ENCODE data around the gene ZSCAN2. TPM values are rescaled to one million over a fixed set of nuclear protein-coding genes. Genes with fewer than 3 reads are reported as not detected.
A peak's percentile ranks its signal among the peaks of the same experiment; 100 is the strongest.
"Not testable (repeated sequence)": the region's sequence is repeated elsewhere in the genome, so short reads cannot be mapped to it uniquely, and the experiment has no call there.

ZSCAN2 gene
- 1 to 10 TPM; 5.4 to 8.2 TPM for total RNA-seq
- long read RNA-seq, partial matches to known transcripts: 0 of 2 reads
- long read RNA-seq, other reads (novel, unspliced or antisense): 2 of 2 reads

GRCh38 chr15:84600687-84601554 lies at the start of gene ZSCAN2:
Gene ZSCAN2, plus strand, starts transcription at chr15:84601009. Its CDS starts 2,919 bp downstream, at chr15:84603928.
- DNase-seq (peak; percentile 95 to 96), ATAC-seq (peak; percentile 95)
- intact Hi-C loops (cut with DNase I, micrococcal nuclease): no loop called here

GRCh38 chr15:84551624-84552023 lies 49.2 kb upstream of the ZSCAN2 start:
- DNase-seq; intact Hi-C loops (cut with DNase I, micrococcal nuclease); ATAC-seq: not testable (repeated sequence)

DNA sequence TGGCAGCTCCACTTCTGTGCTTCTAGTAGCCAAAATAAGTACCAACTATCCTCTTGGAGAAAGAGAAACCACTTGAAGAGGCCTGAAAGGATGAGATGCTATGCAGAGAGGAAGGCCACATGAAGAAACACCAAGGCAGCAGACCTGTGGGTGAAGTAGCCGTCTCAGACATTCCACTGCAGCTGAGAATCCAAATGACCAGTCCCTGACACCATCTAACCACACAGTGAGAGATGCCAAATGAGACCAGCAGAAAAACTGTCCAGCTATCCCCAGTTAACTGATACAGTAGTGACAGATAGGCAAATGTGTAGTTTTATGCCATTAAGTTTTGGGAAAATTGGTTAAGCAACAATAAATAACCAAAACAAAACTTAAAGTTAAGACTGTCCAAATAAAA lies 47.9 kb upstream of the ZSCAN2 start:
- ATAC-seq (no peak), DNase-seq (no peak)
- intact Hi-C loops (cut with DNase I, micrococcal nuclease): no loop called here

DNA sequence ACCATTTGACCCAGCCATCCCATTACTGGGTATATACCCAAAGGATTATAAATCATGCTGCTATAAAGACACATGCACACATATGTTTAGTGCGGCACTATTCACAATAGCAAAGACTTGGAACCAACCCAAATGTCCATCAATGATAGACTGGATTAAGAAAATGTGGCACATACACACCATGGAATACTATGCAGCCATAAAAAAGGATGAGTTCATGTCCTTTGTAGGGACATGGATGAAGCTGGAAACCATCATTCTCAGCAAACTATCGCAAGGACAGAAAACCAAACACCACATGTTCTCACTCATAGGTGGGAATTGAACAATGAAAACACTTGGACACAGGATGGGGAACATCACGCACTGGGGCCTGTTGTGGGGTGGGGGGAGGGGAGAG lies 44.1 kb upstream of the ZSCAN2 start:
- intact Hi-C loops (cut with DNase I, micrococcal nuclease); DNase-seq; ATAC-seq: not testable (repeated sequence)

DNA sequence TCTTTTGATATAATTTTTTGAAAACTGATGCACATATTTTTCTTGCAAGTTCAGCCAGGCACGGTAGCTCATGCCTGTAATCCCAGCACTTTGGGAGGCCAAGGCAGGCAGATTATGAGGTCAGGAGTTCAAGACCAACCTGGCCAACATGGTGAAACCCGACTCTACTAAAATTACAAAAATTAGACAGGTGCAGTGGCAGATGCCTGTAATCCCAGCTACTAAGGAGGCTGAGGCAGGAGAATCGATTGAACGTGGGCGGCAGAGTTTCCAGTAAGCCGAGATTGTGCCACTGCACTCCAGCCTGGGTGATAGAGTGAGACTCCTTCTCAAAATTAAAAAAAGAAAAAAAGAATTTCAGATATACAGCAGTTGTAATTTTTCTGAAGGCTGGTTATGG lies 32.8 kb upstream of the ZSCAN2 start:
- DNase-seq; intact Hi-C loops (cut with DNase I, micrococcal nuclease); ATAC-seq: not testable (repeated sequence)

GRCh38 chr15:84570164-84570735 lies 30.6 kb upstream of the ZSCAN2 start:
- DNase-seq (peak; percentile 64 to 77), ATAC-seq (peak; percentile 74)
- intact Hi-C loops (cut with DNase I, micrococcal nuclease): no loop called here

DNA sequence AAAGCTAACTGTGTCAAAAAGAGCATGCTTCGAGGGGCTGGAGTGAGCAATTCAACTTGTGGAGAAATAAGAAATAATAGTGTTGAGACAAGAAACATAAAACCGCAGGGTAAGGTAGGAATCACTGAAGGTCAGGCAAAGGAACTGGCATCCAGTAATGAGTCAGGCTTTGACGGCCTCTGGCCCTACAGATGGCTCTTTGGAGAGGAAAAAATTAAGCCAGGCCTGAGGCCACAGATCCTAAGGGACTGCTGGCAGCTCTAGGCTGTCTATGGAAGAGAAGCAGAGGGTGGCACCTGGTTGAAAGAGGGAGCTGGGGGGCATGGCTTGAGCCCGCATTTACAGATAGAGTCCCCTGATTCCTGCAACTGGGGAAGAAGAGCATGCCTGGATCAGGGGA lies 28.6 kb upstream of the ZSCAN2 start:
- intact Hi-C loops (cut with DNase I, micrococcal nuclease): no loop called here
- ATAC-seq: no peak
- no peak for DNase-seq

DNA sequence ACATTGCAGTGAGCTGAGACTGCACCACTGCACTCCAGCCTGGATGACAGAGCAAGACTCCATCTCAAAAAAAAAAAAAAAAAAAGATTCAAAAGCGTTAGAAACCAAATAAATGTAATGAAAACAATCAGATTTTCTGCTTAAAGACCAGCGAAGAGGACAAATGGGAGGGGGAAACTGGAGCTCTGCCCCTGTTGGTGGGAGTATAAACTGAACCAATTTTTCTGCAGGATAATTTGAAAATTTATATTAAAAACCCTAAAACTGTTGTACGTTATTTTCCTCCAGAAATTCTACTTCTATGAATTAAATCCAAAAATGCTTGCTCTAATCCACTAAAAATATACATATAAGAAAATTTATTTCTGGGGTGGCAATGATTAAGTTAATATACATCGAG lies 25.3 kb upstream of the ZSCAN2 start:
- intact Hi-C loops (cut with DNase I, micrococcal nuclease): no loop called here
- no peak for DNase-seq
- no peak for ATAC-seq

GRCh38 chr15:84577891-84578290 lies 22.9 kb upstream of the ZSCAN2 start:
- ATAC-seq: peak; percentile 25
- intact Hi-C loops (cut with DNase I, micrococcal nuclease); DNase-seq: not testable (repeated sequence)

DNA sequence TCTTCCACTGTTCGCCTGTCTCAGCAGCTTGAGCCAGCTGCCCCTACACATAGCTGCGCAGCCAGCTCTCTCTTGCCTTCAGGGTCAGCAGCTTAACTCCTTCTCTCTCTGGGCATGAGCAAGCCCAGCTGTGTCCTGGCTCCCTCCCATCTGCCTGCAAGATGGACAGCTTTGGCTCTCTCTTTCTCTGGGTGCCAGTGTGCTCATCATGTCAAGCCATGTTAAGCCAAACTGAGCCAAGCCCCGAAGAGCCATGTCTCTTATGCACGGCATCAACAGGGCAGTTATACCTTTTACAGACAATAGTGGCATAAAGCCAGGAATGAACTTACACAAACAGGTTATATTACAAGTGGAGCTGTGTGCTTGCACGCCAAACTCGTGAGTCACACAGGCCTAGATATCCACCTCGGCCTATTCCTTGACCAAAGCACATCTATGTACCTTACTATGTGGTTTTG lies 21.5 kb upstream of the ZSCAN2 start:
- intact Hi-C loops (cut with DNase I, micrococcal nuclease): not testable (repeated sequence)
- peak; percentile 73 for ATAC-seq

DNA sequence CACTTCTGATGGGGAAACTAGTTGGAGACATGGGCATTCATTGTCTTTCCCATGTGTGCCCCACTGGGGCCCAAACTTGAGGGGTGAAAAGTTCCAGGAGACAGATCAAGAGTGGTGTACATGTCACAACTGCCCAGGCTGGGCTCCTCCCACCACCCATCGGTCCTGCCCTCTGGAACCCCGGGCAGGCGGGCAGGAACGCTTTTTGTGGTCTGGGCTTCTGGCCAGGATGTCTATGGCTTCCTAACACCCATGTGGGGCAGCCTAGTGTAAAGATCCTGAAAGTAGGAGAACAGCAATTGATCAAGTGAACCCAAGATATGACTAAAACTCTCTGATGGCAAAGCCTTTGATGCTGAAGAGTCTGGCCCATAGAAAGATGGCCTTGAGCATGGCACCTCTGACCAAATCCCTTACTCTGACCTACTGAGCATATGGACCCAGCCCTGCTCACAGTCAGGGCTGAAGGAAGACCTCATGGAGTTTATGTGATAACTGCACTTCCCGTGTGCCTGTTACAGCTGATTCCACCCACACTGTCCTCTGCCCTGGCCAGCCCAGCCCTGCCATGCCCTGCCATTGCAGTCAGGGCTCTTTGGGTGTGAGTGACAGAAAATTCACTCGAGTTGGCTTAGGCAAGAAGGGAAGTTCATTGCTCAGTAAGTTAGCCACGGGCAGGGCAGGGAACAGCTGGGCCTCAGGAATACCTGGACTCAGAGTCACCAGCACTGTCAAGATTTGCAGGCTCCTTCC lies 19.0 kb upstream of the ZSCAN2 start:
- intact Hi-C loops (cut with DNase I, micrococcal nuclease): loop anchor here in 1 of 2 donors (10.0 kb wide), 1 partner anchor 343 kb away; no protein-coding TSS in a partner anchor
- peak; percentile 75 for ATAC-seq
- DNase-seq: not testable (repeated sequence)

More for the DNA sequence above, 21.5 kb upstream of the ZSCAN2 start:
- peak; percentile 28 to 63 for DNase-seq

DNA sequence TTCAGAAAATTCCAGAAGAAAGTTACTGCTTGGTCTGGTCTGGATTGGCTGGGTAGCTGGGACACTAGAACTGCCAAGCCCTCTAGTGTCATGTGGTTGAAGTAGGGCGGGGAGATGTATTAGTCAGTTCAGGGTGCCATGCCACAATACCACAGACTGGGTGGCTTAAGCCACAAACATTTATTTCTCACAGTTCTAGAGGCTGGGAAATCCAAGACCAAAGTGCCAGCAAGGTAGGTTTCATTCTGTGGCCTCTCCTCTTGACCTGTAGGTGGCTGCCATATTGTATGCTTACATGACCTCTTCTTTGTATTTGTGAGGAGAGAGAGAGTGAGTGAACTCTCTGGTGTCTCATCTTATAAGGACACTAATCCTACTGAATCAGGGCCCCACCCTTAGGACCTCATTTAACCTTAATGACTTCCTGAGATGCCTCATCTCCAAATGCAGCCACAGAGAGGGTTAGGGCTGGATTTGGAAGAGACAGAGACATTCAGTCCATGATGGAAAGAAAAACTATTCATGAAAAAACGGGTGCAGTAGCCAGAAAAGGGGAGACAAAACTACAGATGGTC lies 18.1 kb upstream of the ZSCAN2 start:
- ATAC-seq (no peak), DNase-seq (no peak)
- intact Hi-C loops (cut with DNase I, micrococcal nuclease): loop anchor here in 1 of 2 donors (10.0 kb wide), 1 partner anchor 342 kb away; no protein-coding TSS in a partner anchor

DNA sequence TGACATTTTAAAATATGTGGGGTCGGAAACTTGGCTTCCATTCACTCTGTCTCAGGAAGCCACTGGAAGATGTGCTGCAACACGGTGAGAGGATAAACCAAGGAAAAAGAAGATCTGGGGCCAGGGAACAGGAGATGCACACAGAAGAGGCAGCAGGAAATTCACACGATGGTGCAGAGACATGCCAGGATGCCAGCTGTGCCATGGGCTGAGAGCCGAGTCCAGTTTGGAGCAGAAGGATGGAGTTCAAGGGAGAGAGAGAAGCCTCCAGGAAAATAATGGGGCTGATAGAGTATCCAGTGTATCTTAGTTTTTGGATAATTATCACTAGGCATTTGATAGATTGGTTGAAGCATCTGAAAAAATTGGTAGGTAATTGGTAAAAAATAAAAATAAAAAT lies 16.9 kb upstream of the ZSCAN2 start:
- DNase-seq, ATAC-seq: not testable (repeated sequence)
- intact Hi-C loops (cut with DNase I, micrococcal nuclease): loop anchor here in 1 of 2 donors (10.0 kb wide), 1 partner anchor 341 kb away; no protein-coding TSS in a partner anchor

GRCh38 chr15:84586696-84587095 lies 14.1 kb upstream of the ZSCAN2 start:
- intact Hi-C loops (cut with DNase I, micrococcal nuclease): loop anchor here in 1 of 2 donors (10.0 kb wide), 1 partner anchor 338 kb away; no protein-coding TSS in a partner anchor
- no peak for ATAC-seq
- no peak for DNase-seq

GRCh38 chr15:84588053-84588874 lies 12.5 kb upstream of the ZSCAN2 start:
- ATAC-seq (peak; percentile 99), DNase-seq (peak; percentile 86 to 90)
- intact Hi-C loops (cut with DNase I, micrococcal nuclease): loop anchor here in 1 of 2 donors (10.0 kb wide), 1 partner anchor 337 kb away; no protein-coding TSS in a partner anchor

- ATAC-seq (no peak), DNase-seq (no peak)
- intact Hi-C loops (cut with DNase I, micrococcal nuclease): loop anchor here in 1 of 2 donors (10.0 kb wide), 2 partner anchors 64 to 294 kb away; partner anchors contain the start of genes NMB, SLC28A1 and WDR73
Observed at GRCh38 chr15:84590406-84590805, 10.4 kb upstream of the ZSCAN2 start.

DNA sequence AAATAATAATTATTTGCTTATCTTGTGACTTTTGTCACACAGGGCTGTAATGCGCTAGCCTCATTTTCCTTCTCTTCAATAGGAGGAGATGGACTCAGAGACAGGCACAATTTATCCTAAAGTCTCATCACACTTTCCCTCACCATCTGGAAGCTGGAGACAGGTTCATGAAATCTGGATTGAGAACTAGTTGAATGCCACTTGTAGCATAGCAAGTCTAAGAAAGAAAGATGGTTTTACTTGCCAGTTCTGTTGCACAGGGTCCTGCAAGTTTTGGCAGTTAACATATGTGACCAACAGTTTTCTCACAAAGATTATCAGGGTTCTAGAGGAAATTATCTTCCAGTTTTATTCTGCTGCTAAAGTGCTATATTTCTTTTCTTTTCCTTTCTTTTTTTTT lies 9.0 kb upstream of the ZSCAN2 start:
- no peak for DNase-seq
- ATAC-seq: no peak
- intact Hi-C loops (cut with DNase I, micrococcal nuclease): loop anchor here in 1 of 2 donors (10.0 kb wide), 2 partner anchors 63 to 293 kb away; partner anchors contain the start of genes NMB, SLC28A1 and WDR73
